GM21737 (cell line): ENCODE data around the gene SLC36A3.
"Not testable (repeated sequence)": the region's sequence is repeated elsewhere in the genome, so short reads cannot be mapped to it uniquely, and the experiment has no call there.

Experiments used
- ATAC-seq: cut with Tn5 transposase; IDR thresholded peaks from one replicate; pipeline ENCODE4 v1.9.1; 2021; ENCODE audit warnings: mild to moderate bottlenecking, moderate library complexity; ENCODE audit not compliant: unreplicated experiment

SLC36A3 gene

DNA sequence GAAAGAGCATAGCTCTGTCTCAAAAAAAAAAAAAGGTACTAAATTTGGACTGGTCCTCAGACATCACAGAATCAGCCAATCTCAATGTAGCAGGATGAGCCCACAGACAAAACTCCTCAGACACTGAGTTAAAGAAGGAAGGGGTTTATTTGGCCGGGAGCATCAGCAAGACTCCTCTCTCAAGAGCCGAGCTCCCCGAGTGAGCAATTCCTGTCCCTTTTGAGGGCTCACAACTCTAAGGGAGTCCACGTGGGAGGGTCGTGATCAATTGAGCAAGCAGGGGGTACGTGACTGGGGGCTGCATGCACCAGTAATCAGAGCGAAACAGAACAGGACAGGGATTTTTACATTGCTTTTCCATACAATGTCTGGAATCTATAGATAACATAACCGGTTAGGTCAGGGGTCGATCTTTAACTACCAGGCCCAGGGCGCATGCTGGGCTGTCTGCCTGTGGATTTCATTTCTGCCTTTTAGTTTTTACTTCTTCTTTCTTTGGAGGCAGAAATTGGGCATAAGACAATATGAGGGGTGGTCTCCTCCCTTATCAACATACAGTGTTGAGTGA, 63.2 kb downstream of the SLC36A3 start:
- not testable (repeated sequence) for ATAC-seq

DNA sequence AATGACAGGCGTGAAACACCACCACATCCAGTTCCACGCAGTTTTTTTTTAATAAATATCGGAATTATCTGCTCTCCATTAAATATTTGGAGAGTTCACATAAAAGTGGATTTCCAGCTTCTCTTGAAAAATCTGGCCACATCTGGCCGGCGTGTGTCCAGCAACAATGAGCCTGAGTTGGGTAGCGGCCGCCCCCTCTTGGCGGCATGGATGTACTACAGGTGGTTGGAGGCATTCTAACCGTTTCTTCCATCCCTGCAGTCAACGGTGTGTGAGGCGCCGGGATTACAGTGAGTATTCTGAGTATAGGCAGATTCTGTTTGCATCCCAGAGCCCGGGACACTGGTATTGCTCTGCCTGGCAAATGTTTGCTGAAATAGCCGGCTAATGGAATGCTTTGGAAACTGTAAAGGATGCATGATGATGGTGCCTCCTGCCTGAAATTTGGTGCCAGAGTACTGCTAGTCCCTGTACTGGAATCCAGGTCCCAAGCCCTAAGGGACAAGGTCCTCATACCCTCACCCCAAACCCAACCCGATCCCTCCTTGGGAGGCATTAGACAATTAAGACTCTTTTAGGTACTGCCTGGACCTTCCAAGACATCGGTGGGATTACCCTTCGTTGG, 64.2 kb downstream of the SLC36A3 start:
- peak; percentile 49 for ATAC-seq

DNA sequence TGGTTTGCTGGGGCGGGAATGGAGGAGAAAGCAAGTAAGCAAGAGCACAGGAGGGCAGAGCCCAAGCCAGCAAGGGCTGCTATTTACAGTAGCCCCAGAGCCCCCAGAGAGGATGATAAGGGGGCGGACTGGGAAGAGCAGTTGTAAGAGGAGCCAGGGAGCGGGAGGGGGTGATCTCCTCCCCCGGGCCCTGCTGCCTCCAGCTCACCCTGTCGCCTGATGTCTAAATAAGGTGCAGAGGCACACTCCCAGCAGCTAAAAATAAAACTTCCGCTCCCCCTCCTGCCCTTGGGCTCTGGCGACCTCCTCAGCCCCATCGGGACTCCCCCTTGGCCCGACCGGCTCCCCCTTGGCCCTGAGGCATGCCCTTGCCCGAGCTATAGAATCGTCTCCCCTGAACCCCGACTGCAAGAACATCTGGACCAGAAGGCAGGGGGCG, 65.2 kb downstream of the SLC36A3 start:
- ATAC-seq = peak; percentile 59

DNA sequence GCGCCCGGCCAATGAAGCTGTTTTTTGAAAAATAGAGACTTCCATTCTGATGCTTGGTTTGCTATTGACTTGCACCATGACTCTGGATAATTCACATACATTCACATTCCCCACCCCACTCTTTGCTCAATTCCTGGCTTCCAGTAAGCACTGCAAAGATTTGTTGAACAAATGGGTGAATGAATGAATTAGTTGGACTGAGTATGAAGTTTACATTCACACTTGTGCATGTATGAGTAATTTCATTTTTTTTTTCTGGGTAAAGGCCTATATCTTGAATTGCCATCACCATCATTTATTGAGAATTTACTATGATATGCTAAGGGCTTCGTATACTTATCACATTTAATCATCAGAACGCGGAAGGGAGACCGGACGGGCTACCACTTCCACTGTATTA, 65.9 kb downstream of the SLC36A3 start:
- ATAC-seq = no peak

GRCh38 chr5:151236888-151237287, 66.7 kb downstream of the SLC36A3 start:
- ATAC-seq = no peak

GRCh38 chr5:151235239-151235571, 68.4 kb downstream of the SLC36A3 start:
- not testable (repeated sequence) for ATAC-seq

GRCh38 chr5:151234476-151235238, 68.9 kb downstream of the SLC36A3 start:
- peak; percentile 50 for ATAC-seq

DNA sequence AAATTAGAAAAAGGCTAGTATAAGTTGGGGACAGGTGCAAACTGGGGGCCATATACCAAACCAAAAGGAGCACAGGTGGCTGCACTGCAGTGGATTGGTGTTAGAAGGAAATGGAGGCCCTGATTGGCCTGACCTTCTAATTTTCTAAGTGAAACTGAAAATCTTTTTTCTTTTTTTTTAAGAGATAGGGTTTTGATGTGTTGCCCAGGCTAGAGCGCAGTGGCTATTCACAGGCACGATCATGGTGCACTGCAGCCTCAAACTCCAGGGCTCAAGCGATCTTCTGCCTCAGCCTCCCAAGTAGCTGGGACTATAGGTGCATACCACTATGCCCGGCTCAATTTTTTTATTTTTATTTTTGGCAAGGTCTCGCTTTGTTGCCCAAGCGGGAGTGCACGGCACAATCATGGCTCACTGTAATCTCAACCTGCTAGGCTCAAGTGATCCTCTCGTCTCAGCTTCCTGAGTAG, 69.9 kb downstream of the SLC36A3 start:
- ATAC-seq = peak; percentile 41

- no peak for ATAC-seq
Observed at GRCh38 chr5:151231359-151231758, 72.2 kb downstream of the SLC36A3 start.

GRCh38 chr5:151230048-151230680, 73.4 kb downstream of the SLC36A3 start:
- ATAC-seq = no peak

DNA sequence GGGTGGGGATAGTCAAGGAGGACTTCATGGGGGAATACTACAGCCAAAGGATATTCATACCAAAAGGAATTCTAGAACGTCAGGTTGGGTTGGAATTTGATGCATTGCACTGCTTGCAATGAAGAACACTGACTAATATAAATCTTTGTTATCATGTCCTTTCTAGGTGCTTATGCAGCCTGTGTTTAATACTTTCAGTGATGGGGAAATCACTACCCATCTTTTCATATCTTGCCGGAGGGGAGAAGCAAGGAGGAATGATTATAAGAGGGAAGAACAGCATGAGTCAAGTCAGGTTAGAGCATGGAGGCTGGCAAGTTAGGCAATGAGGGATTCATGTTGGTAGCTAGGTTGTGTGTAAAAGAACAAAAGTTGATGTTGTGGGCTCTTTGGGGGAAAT, 74.6 kb downstream of the SLC36A3 start:
- no peak for ATAC-seq

- ATAC-seq = no peak
Observed at GRCh38 chr5:151227918-151228447, 75.6 kb downstream of the SLC36A3 start.
